Measurements from ENCODE around the gene FLOT1.
A peak's percentile ranks its signal among the peaks of the same experiment; 100 is the strongest.

FLOT1 gene

DNA sequence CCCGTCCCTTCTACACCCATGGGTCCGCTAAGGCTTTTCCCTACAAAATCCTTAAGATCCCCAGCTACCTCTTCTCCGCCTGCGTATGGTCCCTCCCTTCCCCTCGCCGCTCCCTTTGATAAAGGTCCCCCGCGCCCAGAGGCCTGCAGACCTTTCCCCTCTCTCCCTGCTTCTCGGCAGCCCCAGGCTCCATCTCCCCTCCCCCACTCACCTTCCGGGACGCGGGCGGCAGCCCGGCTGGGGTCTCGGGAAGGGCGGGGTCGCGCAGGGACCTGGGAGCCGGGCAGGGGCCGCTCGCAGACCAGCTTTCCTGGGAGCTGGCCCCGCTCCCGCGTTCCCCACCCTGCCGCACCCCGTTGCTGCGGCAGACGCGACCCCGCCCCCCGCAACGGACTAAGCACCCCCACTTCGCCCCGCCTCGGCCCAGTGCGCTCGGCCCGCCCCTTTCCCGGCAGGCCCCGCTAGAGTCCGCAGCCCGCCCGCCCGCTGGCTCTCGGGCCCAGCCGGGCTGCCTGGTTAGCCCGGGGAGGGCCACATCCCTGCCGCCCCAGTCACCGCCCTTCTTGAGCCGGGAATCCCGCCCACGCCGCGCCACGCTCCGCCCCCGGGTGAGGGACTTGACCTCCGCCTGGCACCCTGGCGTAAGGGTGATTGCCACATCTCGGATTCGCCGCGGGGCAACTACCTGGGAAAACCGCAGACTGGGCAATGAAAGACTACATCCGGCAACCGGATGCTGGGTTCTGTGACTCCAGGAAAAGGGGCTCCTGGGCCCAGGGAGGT, at the start of gene FLOT1:
Gene FLOT1 (minus strand): TSS at position 372 of the 783 bp plus-strand sequence. CDS start 498 bp downstream, outside the sequence.
- Histone ChIP-seq H3K4me3 (peak within 1 kb of the TSS; percentile 92), H3K9ac (ENCODE audit: insufficient read length) (peak within 1 kb of the TSS; percentile 72), H3K36me3 (ENCODE audit: insufficient read depth, low read length) (peaks cover 14% of the 10 kb centered on the region), H3K9me3 (ENCODE audit: low read depth, low read length) (no peaks in the 10 kb centered on the region), H3K27ac (peak within 1 kb of the TSS; percentile 61)
- TF ChIP-seq POLR2AphosphoS5 (IDR thresholded peaks at IDR 0.05; ENCODE audit: borderline replicate concordance, low read depth, low read length) (peak; percentile 81), FOXP2 (optimal IDR thresholded peaks at IDR 0.05; ENCODE audit: control extremely low read depth, extremely low read length, insufficient read depth) (no peak)
- no peak for DNase-seq (ENCODE audit: low read depth, low spot score)

GRCh38 chr6:30790724-30791383, 48.4 kb upstream of the FLOT1 start:
- no peaks in the 10 kb centered on the region for H3K36me3 ChIP-seq (ENCODE audit: insufficient read depth, low read length)
- H3K27ac ChIP-seq, result no peak overlapping the region
- H3K9ac ChIP-seq (ENCODE audit: insufficient read length), result no peak overlapping the region
- no peak for DNase-seq (ENCODE audit: low read depth, low spot score)
- no peak overlapping the region for H3K4me3 ChIP-seq
- TF ChIP-seq POLR2AphosphoS5 (IDR thresholded peaks at IDR 0.05; ENCODE audit: borderline replicate concordance, low read depth, low read length) (no peak), FOXP2 (optimal IDR thresholded peaks at IDR 0.05; ENCODE audit: control extremely low read depth, extremely low read length, insufficient read depth) (no peak), EZH2 (IDR thresholded peaks at IDR 0.05) (no peak)
- H3K9me3 ChIP-seq (ENCODE audit: low read depth, low read length), result no peaks in the 10 kb centered on the region

GRCh38 chr6:30789606-30790005, 47.1 kb upstream of the FLOT1 start:
- no peak for TF ChIP-seq POLR2AphosphoS5 (IDR thresholded peaks at IDR 0.05; ENCODE audit: borderline replicate concordance, low read depth, low read length)
- TF ChIP-seq EZH2 (IDR thresholded peaks at IDR 0.05), result no peak
- no peak for TF ChIP-seq FOXP2 (optimal IDR thresholded peaks at IDR 0.05; ENCODE audit: control extremely low read depth, extremely low read length, insufficient read depth)
- no peak overlapping the region for H3K9ac ChIP-seq (ENCODE audit: insufficient read length)
- H3K4me3 ChIP-seq, result no peak overlapping the region
- H3K9me3 ChIP-seq (ENCODE audit: low read depth, low read length), result peaks cover 5% of the 10 kb centered on the region; the same call in 1 of the 2 replicates
- no peak overlapping the region for H3K27ac ChIP-seq
- no peaks in the 10 kb centered on the region for H3K36me3 ChIP-seq (ENCODE audit: insufficient read depth, low read length)
- no peak for DNase-seq (ENCODE audit: low read depth, low spot score)

DNA sequence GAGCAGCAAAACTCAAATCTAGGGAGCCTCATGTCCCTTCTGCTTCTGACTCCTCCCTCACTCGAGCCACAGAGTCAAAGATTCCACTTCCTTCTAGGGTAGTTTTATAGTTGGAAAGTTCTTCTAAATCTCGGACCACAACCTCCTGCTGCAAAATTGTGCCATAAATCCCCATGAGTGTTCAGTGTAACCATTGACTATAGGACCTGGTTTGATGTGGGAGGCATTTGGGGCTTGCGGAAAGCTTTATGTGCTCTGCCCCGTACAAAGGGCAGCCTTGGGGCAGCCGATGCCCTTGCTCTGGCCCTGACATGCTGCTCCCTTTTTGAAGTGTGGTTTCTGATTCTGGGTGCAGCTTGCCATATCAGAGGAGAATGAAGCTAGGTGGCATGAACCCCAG, 45.5 kb upstream of the FLOT1 start:
- H3K36me3 ChIP-seq (ENCODE audit: insufficient read depth, low read length), result no peaks in the 10 kb centered on the region
- no peak for DNase-seq (ENCODE audit: low read depth, low spot score)
- no peak overlapping the region for H3K4me3 ChIP-seq
- peaks cover 5% of the 10 kb centered on the region; the same call in 1 of the 2 replicates for H3K9me3 ChIP-seq (ENCODE audit: low read depth, low read length)
- no peak overlapping the region for H3K27ac ChIP-seq
- TF ChIP-seq FOXP2 (optimal IDR thresholded peaks at IDR 0.05; ENCODE audit: control extremely low read depth, extremely low read length, insufficient read depth) (no peak), POLR2AphosphoS5 (IDR thresholded peaks at IDR 0.05; ENCODE audit: borderline replicate concordance, low read depth, low read length) (no peak)
- no peak overlapping the region for H3K9ac ChIP-seq (ENCODE audit: insufficient read length)

GRCh38 chr6:30782425-30783014, 40.0 kb upstream of the FLOT1 start:
- H3K27ac ChIP-seq, result peak overlapping the region; percentile 99
- peaks cover 5% of the 10 kb centered on the region; the same call in 1 of the 2 replicates for H3K9me3 ChIP-seq (ENCODE audit: low read depth, low read length)
- H3K36me3 ChIP-seq (ENCODE audit: insufficient read depth, low read length), result no peaks in the 10 kb centered on the region
- H3K4me3 ChIP-seq, result peak overlapping the region; percentile 76
- no peak for DNase-seq (ENCODE audit: low read depth, low spot score)
- H3K9ac ChIP-seq (ENCODE audit: insufficient read length), result peak overlapping the region; percentile 35
- TF ChIP-seq FOXP2 (optimal IDR thresholded peaks at IDR 0.05; ENCODE audit: control extremely low read depth, extremely low read length, insufficient read depth) (no peak), POLR2AphosphoS5 (IDR thresholded peaks at IDR 0.05; ENCODE audit: borderline replicate concordance, low read depth, low read length) (no peak), EZH2 (IDR thresholded peaks at IDR 0.05) (no peak)

DNA sequence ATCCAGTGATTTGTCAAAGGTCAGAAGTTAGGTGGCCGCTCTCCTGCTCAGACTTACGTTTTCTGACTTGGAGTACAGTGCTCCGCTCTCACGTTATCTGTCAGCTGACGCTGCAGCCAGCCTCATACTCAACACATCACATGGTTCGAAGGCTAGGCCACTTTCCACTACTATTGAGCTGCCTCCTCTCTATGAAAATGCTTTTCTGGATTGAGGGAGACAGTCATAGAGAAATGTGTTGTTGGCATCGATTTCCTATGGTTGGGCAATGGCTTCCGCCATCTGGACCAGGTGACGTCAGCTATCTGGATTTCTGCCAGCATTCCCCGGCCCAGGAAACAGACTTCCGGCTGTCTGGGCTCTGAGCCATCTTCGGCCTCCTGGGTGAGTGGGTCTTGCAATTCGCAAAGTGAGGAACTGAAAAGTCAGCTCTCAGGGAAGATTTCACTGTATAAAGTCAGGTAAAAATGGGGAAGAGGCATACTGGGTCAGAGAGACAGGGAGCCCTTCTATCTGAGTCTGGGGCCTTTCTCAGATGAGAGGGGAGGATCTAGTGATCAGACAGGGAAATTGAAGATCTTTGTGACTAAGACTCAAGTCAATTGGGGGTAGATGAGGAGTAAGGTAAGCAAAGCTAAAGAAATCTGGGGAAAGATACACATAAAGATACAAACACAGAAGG, 39.4 kb upstream of the FLOT1 start:
- Histone ChIP-seq H3K36me3 (ENCODE audit: insufficient read depth, low read length) (no peaks in the 10 kb centered on the region), H3K4me3 (peak overlapping the region; percentile 76), H3K9me3 (ENCODE audit: low read depth, low read length) (peaks cover 5% of the 10 kb centered on the region; the same call in 1 of the 2 replicates), H3K9ac (ENCODE audit: insufficient read length) (peak overlapping the region; percentile 77), H3K27ac (peak overlapping the region; percentile 99)
- DNase-seq (ENCODE audit: low read depth, low spot score), result peak; percentile 97
- peak; percentile 69 for TF ChIP-seq POLR2AphosphoS5 (IDR thresholded peaks at IDR 0.05; ENCODE audit: borderline replicate concordance, low read depth, low read length)
- TF ChIP-seq EZH2 (IDR thresholded peaks at IDR 0.05), result no peak
- peak; percentile 77 for TF ChIP-seq FOXP2 (optimal IDR thresholded peaks at IDR 0.05; ENCODE audit: control extremely low read depth, extremely low read length, insufficient read depth)

- H3K9ac ChIP-seq (ENCODE audit: insufficient read length), result peak overlapping the region; percentile 77
- H3K27ac ChIP-seq, result peak overlapping the region; percentile 99
- H3K36me3 ChIP-seq (ENCODE audit: insufficient read depth, low read length), result no peaks in the 10 kb centered on the region
- H3K9me3 ChIP-seq (ENCODE audit: low read depth, low read length), result peaks cover 5% of the 10 kb centered on the region; the same call in 1 of the 2 replicates
- DNase-seq (ENCODE audit: low read depth, low spot score), result no peak
- H3K4me3 ChIP-seq, result peak overlapping the region; percentile 76
- TF ChIP-seq FOXP2 (optimal IDR thresholded peaks at IDR 0.05; ENCODE audit: control extremely low read depth, extremely low read length, insufficient read depth) (no peak), EZH2 (IDR thresholded peaks at IDR 0.05) (no peak), POLR2AphosphoS5 (IDR thresholded peaks at IDR 0.05; ENCODE audit: borderline replicate concordance, low read depth, low read length) (no peak)
These were observed 38.9 kb upstream of the FLOT1 start for GRCh38 chr6:30781395-30781742.

DNA sequence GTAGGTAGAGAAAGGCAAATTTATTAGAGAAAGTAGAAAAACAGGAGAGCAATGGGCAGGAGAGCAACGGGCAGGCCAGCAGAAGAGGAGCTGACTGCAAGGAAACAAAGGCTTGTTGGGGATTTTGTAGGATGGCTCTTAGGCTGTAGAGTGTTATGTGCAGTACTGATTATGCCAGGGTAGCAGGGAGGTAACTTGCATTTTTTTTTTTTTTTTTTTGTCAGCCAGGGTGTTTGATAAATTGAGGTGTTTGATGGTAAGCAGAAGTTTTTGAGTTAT, 38.1 kb upstream of the FLOT1 start:
- peak overlapping the region; percentile 99 for H3K27ac ChIP-seq
- TF ChIP-seq FOXP2 (optimal IDR thresholded peaks at IDR 0.05; ENCODE audit: control extremely low read depth, extremely low read length, insufficient read depth), result no peak
- TF ChIP-seq EZH2 (IDR thresholded peaks at IDR 0.05), result no peak
- TF ChIP-seq POLR2AphosphoS5 (IDR thresholded peaks at IDR 0.05; ENCODE audit: borderline replicate concordance, low read depth, low read length), result no peak

More for the DNA sequence above, 38.1 kb upstream of the FLOT1 start:
- Histone ChIP-seq H3K4me3 (no peak overlapping the region), H3K36me3 (ENCODE audit: insufficient read depth, low read length) (no peaks in the 10 kb centered on the region), H3K9me3 (ENCODE audit: low read depth, low read length) (peaks cover 5% of the 10 kb centered on the region; the same call in 1 of the 2 replicates), H3K9ac (ENCODE audit: insufficient read length) (no peak overlapping the region)
- no peak for DNase-seq (ENCODE audit: low read depth, low spot score)

All from SK-N-MC (cell line).